Measurements from ENCODE around the gene MAMLD1. TPM values are rescaled to one million over a fixed set of nuclear protein-coding genes. Genes with fewer than 3 reads are reported as not detected.

Gene MAMLD1
- total and polyA plus RNA-seq, 4 donors = 0.59 to 1.1 (median 0.76) TPM

DNA sequence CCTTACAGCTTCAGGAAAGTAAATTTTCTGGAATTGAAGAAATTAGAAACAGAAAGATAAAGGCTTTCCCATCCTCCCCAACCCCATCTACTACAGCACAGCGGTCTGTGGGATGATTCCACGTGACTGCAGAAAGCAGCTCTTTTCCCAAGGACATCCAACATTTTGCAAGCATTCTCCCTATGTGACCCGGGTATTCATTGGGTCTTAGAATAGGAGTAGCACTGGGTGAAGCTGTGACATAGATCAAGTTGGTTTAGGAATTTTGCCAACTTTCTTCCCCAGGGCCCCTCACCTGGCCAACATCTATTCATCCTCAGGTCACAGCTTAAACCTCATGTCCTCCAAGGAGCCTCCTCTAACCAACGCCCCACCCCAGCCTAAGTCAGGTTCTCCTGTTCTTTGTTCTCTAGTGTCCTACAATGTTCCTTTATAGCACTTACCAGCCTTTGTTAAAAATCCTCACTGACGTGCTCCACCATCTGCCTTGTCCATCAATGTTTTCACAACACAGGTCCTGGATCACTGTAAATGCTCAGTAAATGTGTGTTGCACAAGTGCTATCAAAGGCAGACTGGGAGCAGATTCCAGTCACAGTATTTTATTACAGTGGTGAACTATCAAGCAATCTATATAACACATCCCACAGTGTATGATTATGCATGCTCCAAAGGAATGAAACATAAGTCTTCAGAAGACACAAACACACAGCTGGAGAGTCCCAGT lies 124.4 kb downstream of the MAMLD1 start:
- TF ChIP-seq HNF4G (IDR thresholded peaks at IDR 0.05) (no peak), EGR1 (IDR thresholded peaks at IDR 0.05; ENCODE audit: low read depth in 2 of 2) (no peak), RXRA (IDR thresholded peaks at IDR 0.05) (peak in 1 of 2 donors; percentile 63), SP1 (IDR thresholded peaks at IDR 0.05) (peak; percentile 51), FOXA2 (IDR thresholded peaks at IDR 0.05) (no peak), TAF1 (conservative IDR thresholded peaks at IDR 0.05) (no peak), HNF4A (conservative IDR thresholded peaks at IDR 0.05) (no peak)
- TF ChIP-seq, protein P1, sequence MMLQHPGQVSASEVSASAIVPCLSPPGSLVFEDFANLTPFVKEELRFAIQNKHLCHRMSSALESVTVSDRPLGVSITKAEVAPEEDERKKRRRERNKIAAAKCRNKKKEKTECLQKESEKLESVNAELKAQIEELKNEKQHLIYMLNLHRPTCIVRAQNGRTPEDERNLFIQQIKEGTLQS (IDR thresholded peaks at IDR 0.05) = no peak
- TF ChIP-seq, protein P2, sequence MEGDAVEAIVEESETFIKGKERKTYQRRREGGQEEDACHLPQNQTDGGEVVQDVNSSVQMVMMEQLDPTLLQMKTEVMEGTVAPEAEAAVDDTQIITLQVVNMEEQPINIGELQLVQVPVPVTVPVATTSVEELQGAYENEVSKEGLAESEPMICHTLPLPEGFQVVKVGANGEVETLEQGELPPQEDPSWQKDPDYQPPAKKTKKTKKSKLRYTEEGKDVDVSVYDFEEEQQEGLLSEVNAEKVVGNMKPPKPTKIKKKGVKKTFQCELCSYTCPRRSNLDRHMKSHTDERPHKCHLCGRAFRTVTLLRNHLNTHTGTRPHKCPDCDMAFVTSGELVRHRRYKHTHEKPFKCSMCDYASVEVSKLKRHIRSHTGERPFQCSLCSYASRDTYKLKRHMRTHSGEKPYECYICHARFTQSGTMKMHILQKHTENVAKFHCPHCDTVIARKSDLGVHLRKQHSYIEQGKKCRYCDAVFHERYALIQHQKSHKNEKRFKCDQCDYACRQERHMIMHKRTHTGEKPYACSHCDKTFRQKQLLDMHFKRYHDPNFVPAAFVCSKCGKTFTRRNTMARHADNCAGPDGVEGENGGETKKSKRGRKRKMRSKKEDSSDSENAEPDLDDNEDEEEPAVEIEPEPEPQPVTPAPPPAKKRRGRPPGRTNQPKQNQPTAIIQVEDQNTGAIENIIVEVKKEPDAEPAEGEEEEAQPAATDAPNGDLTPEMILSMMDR (IDR thresholded peaks at IDR 0.05; ENCODE audit: low read depth, low read length, missing input control) = no peak
- TF ChIP-seq, protein P3, sequence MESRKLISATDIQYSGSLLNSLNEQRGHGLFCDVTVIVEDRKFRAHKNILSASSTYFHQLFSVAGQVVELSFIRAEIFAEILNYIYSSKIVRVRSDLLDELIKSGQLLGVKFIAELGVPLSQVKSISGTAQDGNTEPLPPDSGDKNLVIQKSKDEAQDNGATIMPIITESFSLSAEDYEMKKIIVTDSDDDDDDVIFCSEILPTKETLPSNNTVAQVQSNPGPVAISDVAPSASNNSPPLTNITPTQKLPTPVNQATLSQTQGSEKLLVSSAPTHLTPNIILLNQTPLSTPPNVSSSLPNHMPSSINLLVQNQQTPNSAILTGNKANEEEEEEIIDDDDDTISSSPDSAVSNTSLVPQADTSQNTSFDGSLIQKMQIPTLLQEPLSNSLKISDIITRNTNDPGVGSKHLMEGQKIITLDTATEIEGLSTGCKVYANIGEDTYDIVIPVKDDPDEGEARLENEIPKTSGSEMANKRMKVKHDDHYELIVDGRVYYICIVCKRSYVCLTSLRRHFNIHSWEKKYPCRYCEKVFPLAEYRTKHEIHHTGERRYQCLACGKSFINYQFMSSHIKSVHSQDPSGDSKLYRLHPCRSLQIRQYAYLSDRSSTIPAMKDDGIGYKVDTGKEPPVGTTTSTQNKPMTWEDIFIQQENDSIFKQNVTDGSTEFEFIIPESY (IDR thresholded peaks at IDR 0.05) = no peak
- TF ChIP-seq, protein P4, sequence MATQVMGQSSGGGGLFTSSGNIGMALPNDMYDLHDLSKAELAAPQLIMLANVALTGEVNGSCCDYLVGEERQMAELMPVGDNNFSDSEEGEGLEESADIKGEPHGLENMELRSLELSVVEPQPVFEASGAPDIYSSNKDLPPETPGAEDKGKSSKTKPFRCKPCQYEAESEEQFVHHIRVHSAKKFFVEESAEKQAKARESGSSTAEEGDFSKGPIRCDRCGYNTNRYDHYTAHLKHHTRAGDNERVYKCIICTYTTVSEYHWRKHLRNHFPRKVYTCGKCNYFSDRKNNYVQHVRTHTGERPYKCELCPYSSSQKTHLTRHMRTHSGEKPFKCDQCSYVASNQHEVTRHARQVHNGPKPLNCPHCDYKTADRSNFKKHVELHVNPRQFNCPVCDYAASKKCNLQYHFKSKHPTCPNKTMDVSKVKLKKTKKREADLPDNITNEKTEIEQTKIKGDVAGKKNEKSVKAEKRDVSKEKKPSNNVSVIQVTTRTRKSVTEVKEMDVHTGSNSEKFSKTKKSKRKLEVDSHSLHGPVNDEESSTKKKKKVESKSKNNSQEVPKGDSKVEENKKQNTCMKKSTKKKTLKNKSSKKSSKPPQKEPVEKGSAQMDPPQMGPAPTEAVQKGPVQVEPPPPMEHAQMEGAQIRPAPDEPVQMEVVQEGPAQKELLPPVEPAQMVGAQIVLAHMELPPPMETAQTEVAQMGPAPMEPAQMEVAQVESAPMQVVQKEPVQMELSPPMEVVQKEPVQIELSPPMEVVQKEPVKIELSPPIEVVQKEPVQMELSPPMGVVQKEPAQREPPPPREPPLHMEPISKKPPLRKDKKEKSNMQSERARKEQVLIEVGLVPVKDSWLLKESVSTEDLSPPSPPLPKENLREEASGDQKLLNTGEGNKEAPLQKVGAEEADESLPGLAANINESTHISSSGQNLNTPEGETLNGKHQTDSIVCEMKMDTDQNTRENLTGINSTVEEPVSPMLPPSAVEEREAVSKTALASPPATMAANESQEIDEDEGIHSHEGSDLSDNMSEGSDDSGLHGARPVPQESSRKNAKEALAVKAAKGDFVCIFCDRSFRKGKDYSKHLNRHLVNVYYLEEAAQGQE (IDR thresholded peaks at IDR 0.05) = no peak
- Histone ChIP-seq H3K27ac (ENCODE audit: low read depth in 1 of 2, low read length in 2 of 2) (peak overlapping the region in 1 of 2 donors; percentile 31), H3K4me3 (ENCODE audit: low read depth in 1 of 3, low read length in 3 of 3) (no peak overlapping the region), H3K4me1 (ENCODE audit: control insufficient read depth in 4 of 4, insufficient read depth in 4 of 4, low read length in 3 of 4) (peaks cover 0 to 19% (median 7%) of the 10 kb centered on the region in 4 donors), H3K9me3 (ENCODE audit: control insufficient read depth in 4 of 4, low read length in 3 of 4) (no peaks in the 10 kb centered on the region), H3K27me3 (ENCODE audit: control insufficient read depth in 4 of 4, insufficient read depth in 4 of 4, low read length in 3 of 4) (no peaks in the 10 kb centered on the region), H3K9ac (ENCODE audit: low read depth in 1 of 2, low read length in 2 of 2) (no peak overlapping the region), H3K36me3 (ENCODE audit: control insufficient read depth in 4 of 4, insufficient read depth in 3 of 4, low read depth in 1 of 4, low read length in 3 of 4) (peaks cover 0 to 2% (median 0%) of the 10 kb centered on the region in 4 donors)
- no peak for DNase-seq (ENCODE audit: low spot score)
- WGBS = 69% methylated on average over 5 of the region's 5 CpGs

DNA sequence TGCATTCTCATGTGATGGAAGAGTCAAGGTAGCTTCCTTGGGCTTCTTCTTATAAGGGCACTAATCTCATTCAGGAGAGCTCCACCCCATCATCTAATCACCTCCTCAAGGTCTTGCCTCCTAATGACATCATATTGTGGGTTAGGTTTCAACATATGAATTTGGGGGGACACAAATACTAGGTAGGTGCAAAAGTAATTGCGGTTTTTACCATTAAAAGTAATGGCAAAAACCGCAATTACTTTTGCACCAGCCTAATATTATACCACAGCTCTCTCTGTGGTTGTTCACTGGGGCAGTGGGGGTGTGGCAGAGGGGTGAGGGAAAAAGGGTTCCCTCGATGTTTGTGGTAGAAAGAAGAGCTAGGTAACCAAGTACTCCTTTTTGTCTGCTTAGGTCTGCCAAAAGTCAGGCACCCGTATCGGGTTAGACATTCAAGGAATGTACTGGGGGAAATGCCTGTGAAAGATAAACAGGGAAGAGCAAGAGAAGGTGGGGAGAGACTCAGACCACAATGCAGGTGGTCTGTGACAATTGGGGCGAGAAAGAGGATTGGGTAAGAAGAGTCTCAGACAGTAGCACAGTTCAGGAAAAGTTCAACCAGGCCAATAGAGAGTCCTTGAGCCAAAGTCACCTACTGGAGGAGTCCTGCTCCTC lies 126.4 kb downstream of the MAMLD1 start:
- no peak overlapping the region for H3K9ac ChIP-seq (ENCODE audit: low read depth in 1 of 2, low read length in 2 of 2)
- WGBS = 94% methylated on average over 6 of the region's 6 CpGs
- H3K36me3 ChIP-seq (ENCODE audit: control insufficient read depth in 4 of 4, insufficient read depth in 3 of 4, low read depth in 1 of 4, low read length in 3 of 4) = peaks cover 0 to 2% (median 0%) of the 10 kb centered on the region in 4 donors
- no peaks in the 10 kb centered on the region for H3K27me3 ChIP-seq (ENCODE audit: control insufficient read depth in 4 of 4, insufficient read depth in 4 of 4, low read length in 3 of 4)
- H3K4me1 ChIP-seq (ENCODE audit: control insufficient read depth in 4 of 4, insufficient read depth in 4 of 4, low read length in 3 of 4) = peaks cover 0 to 19% (median 7%) of the 10 kb centered on the region in 4 donors
- H3K4me3 ChIP-seq (ENCODE audit: low read depth in 1 of 3, low read length in 3 of 3) = no peak overlapping the region
- no peak for DNase-seq (ENCODE audit: low spot score)
- no peaks in the 10 kb centered on the region for H3K9me3 ChIP-seq (ENCODE audit: control insufficient read depth in 4 of 4, low read length in 3 of 4)
- H3K27ac ChIP-seq (ENCODE audit: low read depth in 1 of 2, low read length in 2 of 2) = no peak overlapping the region
- no peak for TF ChIP-seq YY1 (IDR thresholded peaks at IDR 0.05)
- TF ChIP-seq, protein P5, sequence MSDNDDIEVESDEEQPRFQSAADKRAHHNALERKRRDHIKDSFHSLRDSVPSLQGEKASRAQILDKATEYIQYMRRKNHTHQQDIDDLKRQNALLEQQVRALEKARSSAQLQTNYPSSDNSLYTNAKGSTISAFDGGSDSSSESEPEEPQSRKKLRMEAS (IDR thresholded peaks at IDR 0.05) = no peak
- no peak for TF ChIP-seq TAF1 (conservative IDR thresholded peaks at IDR 0.05)
- no peak for TF ChIP-seq JUND (IDR thresholded peaks at IDR 0.05)
- TF ChIP-seq RXRA (IDR thresholded peaks at IDR 0.05) = no peak
- TF ChIP-seq, protein P3 (IDR thresholded peaks at IDR 0.05) = no peak
- TF ChIP-seq, protein P4 (IDR thresholded peaks at IDR 0.05) = no peak
- no peak for TF ChIP-seq HNF4A (conservative IDR thresholded peaks at IDR 0.05)
